ENCODE measurements around the gene RBM4. TPM values are rescaled to one million over a fixed set of nuclear protein-coding genes. Genes with fewer than 3 reads are reported as not detected.

Gene RBM4
- total RNA-seq, 1 experiment from 2014 or later: 94.4 TPM

DNA sequence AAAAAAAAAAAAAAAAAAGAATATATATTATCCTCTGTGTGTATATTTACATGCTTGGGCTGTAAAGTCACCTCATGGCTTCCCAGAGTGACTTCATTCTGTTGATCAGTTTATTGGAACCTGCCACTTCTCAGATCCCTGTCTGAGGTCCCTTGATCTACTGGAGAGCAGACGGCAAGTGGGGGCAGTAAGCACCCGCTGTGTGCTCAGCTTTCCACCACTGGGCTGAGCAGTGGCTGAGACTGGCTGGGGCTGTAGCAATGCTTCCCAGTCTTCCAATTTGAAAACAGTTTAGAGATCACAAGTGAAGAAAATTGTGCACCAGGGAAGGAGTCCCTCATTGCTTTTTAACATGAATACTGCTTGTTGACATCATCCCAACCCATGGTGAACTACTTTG is 46.1 kb downstream of the RBM4 start:
- ATAC-seq (no peak), DNase-seq (ENCODE audit: low read depth, low spot score) (no peak)
- TF ChIP-seq POLR2AphosphoS5 (IDR thresholded peaks at IDR 0.05; ENCODE audit: low read depth, low read length) (no peak), TCF7L2 (IDR thresholded peaks at IDR 0.05; ENCODE audit: borderline replicate concordance, extremely low read depth, insufficient read depth, insufficient read length) (no peak), SIN3A (IDR thresholded peaks at IDR 0.05; ENCODE audit: low read depth) (no peak), EZH2 (IDR thresholded peaks at IDR 0.05) (no peak), ELF1 (IDR thresholded peaks at IDR 0.05; ENCODE audit: borderline replicate concordance, low read depth) (no peak), SP1 (IDR thresholded peaks at IDR 0.05; ENCODE audit: low read depth) (no peak)
- TF ChIP-seq, protein P1, sequence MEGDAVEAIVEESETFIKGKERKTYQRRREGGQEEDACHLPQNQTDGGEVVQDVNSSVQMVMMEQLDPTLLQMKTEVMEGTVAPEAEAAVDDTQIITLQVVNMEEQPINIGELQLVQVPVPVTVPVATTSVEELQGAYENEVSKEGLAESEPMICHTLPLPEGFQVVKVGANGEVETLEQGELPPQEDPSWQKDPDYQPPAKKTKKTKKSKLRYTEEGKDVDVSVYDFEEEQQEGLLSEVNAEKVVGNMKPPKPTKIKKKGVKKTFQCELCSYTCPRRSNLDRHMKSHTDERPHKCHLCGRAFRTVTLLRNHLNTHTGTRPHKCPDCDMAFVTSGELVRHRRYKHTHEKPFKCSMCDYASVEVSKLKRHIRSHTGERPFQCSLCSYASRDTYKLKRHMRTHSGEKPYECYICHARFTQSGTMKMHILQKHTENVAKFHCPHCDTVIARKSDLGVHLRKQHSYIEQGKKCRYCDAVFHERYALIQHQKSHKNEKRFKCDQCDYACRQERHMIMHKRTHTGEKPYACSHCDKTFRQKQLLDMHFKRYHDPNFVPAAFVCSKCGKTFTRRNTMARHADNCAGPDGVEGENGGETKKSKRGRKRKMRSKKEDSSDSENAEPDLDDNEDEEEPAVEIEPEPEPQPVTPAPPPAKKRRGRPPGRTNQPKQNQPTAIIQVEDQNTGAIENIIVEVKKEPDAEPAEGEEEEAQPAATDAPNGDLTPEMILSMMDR (IDR thresholded peaks at IDR 0.05 in 2 of 3, conservative IDR thresholded peaks at IDR 0.05 in 1 of 3; ENCODE audit: borderline replicate concordance in 1 of 3, insufficient read depth in 1 of 3, low read depth in 2 of 3, low read length in 2 of 3): no peak
- Histone ChIP-seq H3K36me3 (ENCODE audit: control insufficient read depth in 1 of 2, insufficient read depth in 2 of 2, low read length in 2 of 2) (no peaks in the 10 kb centered on the region), H2AFZ (ENCODE audit: low read depth, low read length, poor library complexity, severe bottlenecking) (no peak overlapping the region), H3K27me3 (ENCODE audit: insufficient read depth, low read length) (no peaks in the 10 kb centered on the region), H4K20me1 (ENCODE audit: insufficient read depth) (no peaks in the 10 kb centered on the region), H3K79me2 (ENCODE audit: insufficient read depth, low read length) (no peaks in the 10 kb centered on the region), H3K9me3 (ENCODE audit: control insufficient read depth in 1 of 2, insufficient read depth in 1 of 2, low read depth in 1 of 2, low read length in 2 of 2) (no peaks in the 10 kb centered on the region), H3K4me2 (ENCODE audit: low read length) (no peak overlapping the region), H3K4me1 (ENCODE audit: control insufficient read depth in 1 of 2, insufficient read depth in 2 of 2, low read length in 2 of 2) (no peaks in the 10 kb centered on the region), H3K27ac (ENCODE audit: low read depth, low read length) (no peak overlapping the region), H3K9me2 (ENCODE audit: insufficient read depth) (no peaks in the 10 kb centered on the region), H3K9ac (ENCODE audit: low read length) (no peak overlapping the region), H3K4me3 (replicated peaks in 1 of 2; ENCODE audit: low read depth in 1 of 2, low read length in 2 of 2) (no peak overlapping the region)
- POLR2A ChIA-PET: no interaction called here
- CTCF ChIA-PET: no interaction called here
- intact Hi-C loops (cut with micrococcal nuclease): no loop called here
- BruUV-seq (replicated peaks): no TSS peak
- RAD21 ChIA-PET (ENCODE audit: low non-redundant PET in 1 of 2, low total read pairs in 2 of 2, uncharacterized antibody in 2 of 2, unreplicated experiment in 2 of 2): no interaction called here
